GM21576 (cell line): ENCODE results near the gene TFAP2D.
A peak's percentile ranks its signal among the peaks of the same experiment; 100 is the strongest.

Source experiments
- ATAC-seq: cut with Tn5 transposase; IDR thresholded peaks from one replicate; pipeline ENCODE4 v1.9.1; 2021; ENCODE audit warnings: mild to moderate bottlenecking, moderate library complexity; ENCODE audit not compliant: unreplicated experiment

The TFAP2D gene

GRCh38 chr6:50718566-50718965 lies 5.2 kb downstream of the TFAP2D start:
- ATAC-seq = no peak

- no peak for ATAC-seq
Observed at GRCh38 chr6:50720623-50721022, 7.3 kb downstream of the TFAP2D start.

- no peak for ATAC-seq
Observed at GRCh38 chr6:50721978-50722377, 8.7 kb downstream of the TFAP2D start.

- no peak for ATAC-seq
Observed at GRCh38 chr6:50722829-50723554, 9.7 kb downstream of the TFAP2D start.

GRCh38 chr6:50724381-50725124 lies 11.2 kb downstream of the TFAP2D start:
- no peak for ATAC-seq

- no peak for ATAC-seq
Observed at GRCh38 chr6:50734488-50734887, 21.2 kb downstream of the TFAP2D start.

- ATAC-seq = no peak
Observed at GRCh38 chr6:50742161-50742560, 28.8 kb downstream of the TFAP2D start.

- ATAC-seq = no peak
Observed at GRCh38 chr6:50744976-50745375, 31.6 kb downstream of the TFAP2D start.

GRCh38 chr6:50762798-50763197 lies 49.5 kb downstream of the TFAP2D start:
- no peak for ATAC-seq

GRCh38 chr6:50778696-50779095 lies 65.4 kb downstream of the TFAP2D start:
- no peak for ATAC-seq

GRCh38 chr6:50780382-50780781 lies 67.1 kb downstream of the TFAP2D start:
- no peak for ATAC-seq

- ATAC-seq = no peak
Observed at GRCh38 chr6:50785921-50786320, 72.6 kb downstream of the TFAP2D start.

- peak; percentile 66 for ATAC-seq
Observed at GRCh38 chr6:50791900-50792508, 78.7 kb downstream of the TFAP2D start.

- ATAC-seq = no peak
Observed at GRCh38 chr6:50792771-50793170, 79.4 kb downstream of the TFAP2D start.

- ATAC-seq = no peak
Observed at GRCh38 chr6:50795574-50795973, 82.2 kb downstream of the TFAP2D start.

GRCh38 chr6:50804283-50804682 lies 91.0 kb downstream of the TFAP2D start:
- no peak for ATAC-seq

GRCh38 chr6:50807035-50807434 lies 93.7 kb downstream of the TFAP2D start:
- ATAC-seq = no peak

- ATAC-seq = peak; percentile 33
Observed at GRCh38 chr6:50815436-50816114, 102.2 kb downstream of the TFAP2D start.

GRCh38 chr6:50816115-50816675 lies 102.9 kb downstream of the TFAP2D start:
- ATAC-seq = peak; percentile 74

- ATAC-seq = no peak
Observed at GRCh38 chr6:50816947-50817645, 103.8 kb downstream of the TFAP2D start.

GRCh38 chr6:50817646-50817950 lies 104.3 kb downstream of the TFAP2D start:
- no peak for ATAC-seq
